HK-2 (cell line): ENCODE results near the gene GARS1.

Experiments used
- DNase-seq: peaks from one replicate; pipeline ENCODE4 v3.0.0-alpha.2; 2018; ENCODE audit not compliant: unreplicated experiment

The GARS1 gene

GRCh38 chr7:30682212-30683083, 87.8 kb downstream of the GARS1 start, which contains the start of gene CRHR2:
CRHR2 (minus strand) TSS chr7:30682456; CDS start chr7:30682280, 176 bp downstream.
- DNase-seq: no peak

GRCh38 chr7:30683306-30683705, 88.6 kb downstream of the GARS1 start:
- no peak for DNase-seq
